Activated CD8-positive, alpha-beta memory T cell treated with anti-CD3 and anti-CD28 coated beads, Interleukin-2, amount 50 U/mL, for 4 hours (primary cell): Measurements from ENCODE around the gene SLC25A48.

Experiments
- DNase-seq: peaks from one replicate; pipeline ENCODE4 v3.0.0-alpha.2; 2020

Gene SLC25A48, protein sequence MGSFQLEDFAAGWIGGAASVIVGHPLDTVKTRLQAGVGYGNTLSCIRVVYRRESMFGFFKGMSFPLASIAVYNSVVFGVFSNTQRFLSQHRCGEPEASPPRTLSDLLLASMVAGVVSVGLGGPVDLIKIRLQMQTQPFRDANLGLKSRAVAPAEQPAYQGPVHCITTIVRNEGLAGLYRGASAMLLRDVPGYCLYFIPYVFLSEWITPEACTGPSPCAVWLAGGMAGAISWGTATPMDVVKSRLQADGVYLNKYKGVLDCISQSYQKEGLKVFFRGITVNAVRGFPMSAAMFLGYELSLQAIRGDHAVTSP

DNA sequence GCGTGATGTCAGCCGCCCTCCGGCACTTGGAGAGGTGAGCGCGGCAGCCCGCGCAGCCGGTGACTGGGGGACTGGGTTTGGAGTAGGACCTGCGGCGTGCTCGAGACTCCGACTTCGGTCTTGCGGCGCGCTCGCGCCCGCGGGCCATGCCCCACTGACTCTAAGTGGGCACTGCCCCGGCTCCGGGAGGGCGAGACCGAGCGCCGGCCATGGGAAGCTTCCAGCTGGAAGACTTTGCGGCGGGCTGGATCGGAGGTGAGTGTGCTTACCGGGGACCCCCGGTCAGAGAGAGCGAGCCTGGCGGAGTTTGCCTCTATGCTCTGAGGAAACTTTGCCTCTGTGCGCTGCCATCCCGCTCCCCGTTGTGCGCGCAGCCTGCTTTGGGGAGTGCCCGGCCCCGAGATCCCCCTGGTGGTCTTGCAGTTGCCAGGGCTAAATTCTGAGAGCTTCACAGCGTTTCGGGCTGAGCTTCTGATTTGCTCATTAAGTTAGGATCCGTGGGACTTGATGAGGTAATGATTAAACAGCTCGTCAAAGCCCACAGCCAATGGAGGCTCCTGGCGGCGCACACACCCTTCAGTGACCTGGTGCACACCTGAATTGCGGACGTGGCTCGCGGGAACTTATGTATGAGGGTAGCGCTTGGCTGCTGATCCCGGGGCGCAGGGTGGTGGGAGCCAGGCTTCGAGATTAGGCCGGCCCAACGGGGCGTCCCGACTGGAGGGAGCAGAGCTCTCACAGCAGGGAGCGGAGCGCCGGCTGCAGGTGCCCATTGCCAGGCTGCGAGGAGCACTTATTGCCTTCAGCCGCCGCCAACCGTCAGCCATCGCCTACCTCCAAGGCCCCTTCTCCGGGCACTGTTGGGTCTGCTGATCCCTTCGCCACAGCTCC, at the start of gene SLC25A48:
Gene SLC25A48, plus strand, starts transcription at position 25 of the 891 bp plus-strand sequence. Its CDS starts 185 bp downstream, at position 210.
- DNase-seq = no peak

GRCh38 chr5:135800656-135801055, 33.8 kb upstream of the SLC25A48 start:
- DNase-seq = no peak

- DNase-seq = no peak
Observed at GRCh38 chr5:135810188-135810943, 24.1 kb upstream of the SLC25A48 start.

DNA sequence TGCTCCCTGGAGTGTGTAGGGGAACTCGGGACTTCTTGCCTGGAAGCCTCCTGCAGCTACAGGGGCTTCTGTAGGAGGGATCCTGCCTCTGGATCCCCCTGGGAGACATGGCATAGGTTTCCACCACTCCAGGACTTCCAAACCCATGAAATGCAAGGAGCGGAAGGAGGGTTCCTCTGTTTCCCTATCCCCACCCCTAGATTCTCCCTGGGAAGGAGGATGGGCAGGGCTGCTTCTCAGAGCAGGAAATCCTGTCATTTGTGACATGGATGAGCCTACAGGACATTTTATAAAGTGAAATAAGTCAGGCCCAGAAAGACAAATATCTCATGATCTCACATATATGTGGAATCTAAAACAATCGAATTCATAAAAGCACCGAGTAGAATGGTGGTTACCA, 23.5 kb upstream of the SLC25A48 start:
- no peak for DNase-seq

DNA sequence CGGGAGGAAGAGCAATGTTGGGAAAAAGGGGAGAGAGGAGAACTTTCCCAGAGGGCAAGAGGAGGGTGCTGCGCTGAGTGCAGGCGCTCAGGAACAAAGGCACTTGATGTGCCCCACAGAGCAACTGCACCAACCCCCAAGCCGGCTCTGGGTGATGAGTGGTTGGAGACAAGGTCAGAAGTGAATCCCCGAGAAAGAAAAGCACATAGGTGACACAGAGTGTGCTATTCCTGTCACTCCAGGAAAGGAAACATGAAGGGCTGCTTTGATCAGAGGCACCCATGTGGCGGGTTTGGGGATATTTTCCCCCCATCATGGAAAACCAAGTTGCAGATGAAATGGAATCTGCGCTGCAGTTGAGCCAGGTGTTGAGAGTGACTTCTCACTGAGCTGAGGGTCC, 20.7 kb upstream of the SLC25A48 start:
- no peak for DNase-seq

DNA sequence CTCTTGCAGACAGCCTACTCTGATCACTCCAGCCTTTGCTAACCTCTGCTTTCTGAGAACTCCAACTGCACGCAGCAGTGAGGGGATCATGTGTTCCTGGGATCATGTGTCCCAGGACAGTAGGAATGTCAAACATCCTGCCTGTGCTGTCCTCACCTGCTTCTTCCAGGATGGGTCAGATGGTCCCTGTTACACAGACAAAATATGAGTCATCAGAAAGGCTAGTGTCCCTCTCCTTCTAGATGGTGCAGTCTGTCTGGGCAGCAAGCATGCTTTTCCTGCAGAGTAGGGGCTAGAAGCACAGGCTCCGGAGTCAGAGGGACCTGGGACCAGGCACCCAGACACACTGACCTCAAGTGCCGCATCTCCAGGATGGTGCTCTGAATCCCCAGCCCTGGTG, 20.1 kb upstream of the SLC25A48 start:
- DNase-seq = no peak

DNA sequence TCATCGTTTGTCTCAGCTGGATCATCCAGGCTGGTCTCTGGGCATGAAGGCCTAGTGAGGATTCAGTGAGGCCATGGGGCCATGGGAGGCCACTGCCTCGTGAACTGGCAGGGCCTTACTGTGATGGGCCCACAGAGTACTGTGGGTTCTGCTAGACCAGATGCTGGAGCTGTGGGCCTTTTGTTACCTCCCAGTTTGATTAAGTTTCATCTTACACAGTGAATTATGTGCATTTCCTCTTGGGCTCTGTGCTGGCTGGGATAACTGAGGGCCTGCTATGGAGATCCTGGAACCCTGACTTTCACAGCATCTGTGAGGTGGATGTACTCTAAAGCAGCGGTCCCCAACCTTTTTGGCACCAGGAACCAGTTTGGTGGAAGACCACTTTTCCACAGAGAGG, 19.7 kb upstream of the SLC25A48 start:
- no peak for DNase-seq

DNA sequence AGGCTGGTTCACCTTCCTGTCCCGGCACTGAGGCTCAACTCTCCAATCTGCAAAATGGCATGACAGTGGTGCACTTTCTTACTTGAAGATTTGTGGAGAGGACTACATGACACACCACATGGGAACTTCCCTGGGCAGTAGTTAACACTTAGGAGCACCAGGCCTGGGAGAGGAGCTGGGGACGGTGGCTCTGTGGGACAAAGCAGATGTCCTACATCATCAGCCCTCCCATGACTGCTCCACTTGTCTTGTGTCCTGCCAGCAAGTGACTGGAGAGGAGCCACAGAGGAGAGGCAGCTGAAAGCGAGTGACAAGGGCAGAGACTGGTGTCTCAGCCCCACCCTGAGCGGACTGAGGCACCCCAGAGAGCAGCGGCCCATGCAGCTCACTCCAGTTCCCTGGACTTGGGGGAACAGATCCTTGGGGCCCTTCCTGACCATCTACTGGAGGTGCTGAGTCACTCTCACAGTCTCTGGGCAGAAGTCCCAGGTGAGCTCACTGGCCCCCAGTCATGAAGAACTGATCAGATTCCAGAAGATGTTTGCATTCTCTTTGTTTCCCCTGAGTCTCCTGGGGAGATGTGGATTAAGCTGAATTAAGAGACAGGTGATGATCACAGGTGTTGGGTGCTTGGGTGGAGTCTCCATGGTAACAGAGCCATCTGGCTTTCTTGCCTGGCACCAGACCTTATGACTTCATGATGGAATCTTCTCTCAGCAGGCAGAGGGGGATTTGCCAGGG, 13.2 kb upstream of the SLC25A48 start:
- DNase-seq = no peak

- no peak for DNase-seq
Observed at GRCh38 chr5:135821802-135822201, 12.7 kb upstream of the SLC25A48 start.

GRCh38 chr5:135822286-135822685, 12.2 kb upstream of the SLC25A48 start:
- no peak for DNase-seq

DNA sequence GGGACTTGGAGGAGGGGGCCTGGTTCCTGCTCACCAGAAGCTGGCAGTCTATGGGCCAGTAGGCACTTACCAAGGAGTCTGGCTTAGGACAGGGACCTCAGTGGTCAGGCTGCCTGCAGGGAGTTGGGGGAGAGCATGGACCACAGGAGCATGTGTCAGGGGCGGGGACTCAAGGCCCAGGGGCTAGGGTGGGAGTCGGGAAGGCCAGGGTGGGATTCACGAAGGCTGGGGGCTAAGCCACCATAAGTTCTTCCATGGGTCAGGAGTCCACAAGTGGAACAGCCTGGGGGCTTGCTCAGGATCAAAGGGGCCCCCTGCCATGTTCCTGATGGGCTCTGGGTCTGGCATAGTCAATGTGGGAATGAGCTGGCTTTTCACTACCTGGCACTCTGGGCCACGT, 11.5 kb upstream of the SLC25A48 start:
- DNase-seq = no peak

- DNase-seq = no peak
Observed at GRCh38 chr5:135823881-135824280, 10.6 kb upstream of the SLC25A48 start.

DNA sequence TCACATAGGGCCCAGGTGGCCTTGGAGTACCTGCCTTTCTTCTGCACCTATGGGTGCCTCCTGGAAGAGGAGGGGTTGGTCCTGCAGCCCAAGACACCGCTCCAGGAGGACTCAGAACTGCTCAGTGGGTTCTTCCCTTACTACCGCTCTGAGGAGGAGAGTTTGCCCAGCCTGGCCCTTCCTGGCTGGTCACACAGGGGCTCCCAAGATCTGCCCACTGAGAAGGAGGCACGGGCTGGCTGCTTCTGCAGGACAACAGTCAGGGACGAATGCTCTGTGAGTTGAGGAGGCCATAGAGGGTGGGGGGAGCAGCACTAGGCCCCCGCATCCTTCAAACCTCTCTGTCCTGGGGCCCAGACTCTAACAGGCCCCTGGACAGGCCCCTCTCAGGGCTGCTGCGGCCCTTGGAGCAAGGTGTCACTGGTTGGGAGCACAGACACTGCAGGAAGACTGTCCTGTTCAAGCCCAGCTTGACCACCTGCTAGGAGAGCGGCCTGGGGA, 9.9 kb upstream of the SLC25A48 start:
- DNase-seq = no peak

- DNase-seq = no peak
Observed at GRCh38 chr5:135825373-135826220, 8.9 kb upstream of the SLC25A48 start.

DNA sequence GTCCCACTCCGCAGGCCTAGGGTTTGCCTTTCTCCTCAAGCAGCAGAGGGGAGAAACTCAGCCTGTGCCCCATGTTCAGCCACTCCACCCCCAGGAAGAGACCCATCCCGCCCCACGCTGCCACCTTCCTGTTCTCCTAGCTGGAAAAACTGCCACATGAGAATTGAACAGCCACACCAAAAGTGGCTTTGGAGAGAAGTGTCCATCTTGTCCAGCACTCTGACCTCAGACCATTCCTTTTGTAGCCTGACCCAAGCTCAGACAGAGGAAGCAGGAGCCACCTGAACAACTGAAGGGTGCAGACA, 8.3 kb upstream of the SLC25A48 start:
- no peak for DNase-seq

DNA sequence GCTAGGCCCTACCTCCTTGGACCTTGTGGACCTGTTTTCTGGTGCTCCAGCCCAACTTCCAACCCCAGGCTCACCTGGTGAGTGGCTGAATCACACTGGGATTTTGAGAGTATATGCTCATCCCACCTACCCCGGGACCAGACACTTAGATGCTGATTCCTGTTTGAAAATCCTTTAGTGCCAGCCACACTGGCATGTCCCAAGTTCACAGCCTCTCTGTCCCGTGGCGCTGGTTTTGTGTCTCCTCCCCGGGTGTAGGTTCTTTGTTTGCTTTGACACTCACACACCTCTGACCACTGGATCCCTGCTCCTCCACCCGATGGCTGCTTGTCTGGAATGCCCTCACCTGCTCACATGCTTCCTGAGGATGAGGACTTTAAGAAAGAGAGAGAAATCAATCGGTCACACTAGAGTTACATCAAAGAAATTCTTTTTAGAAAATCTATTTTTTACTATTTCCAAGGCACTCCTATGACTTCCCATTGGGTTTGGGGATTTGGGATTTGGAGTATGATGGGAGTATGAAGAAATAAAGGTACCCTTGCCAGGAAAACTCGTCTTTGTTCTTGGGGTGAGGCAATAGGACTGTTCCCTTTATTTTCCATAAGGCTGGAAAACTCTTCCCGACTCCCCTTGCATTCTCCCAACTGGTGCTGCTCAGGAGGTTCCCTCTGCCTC, 7.3 kb upstream of the SLC25A48 start:
- no peak for DNase-seq

DNA sequence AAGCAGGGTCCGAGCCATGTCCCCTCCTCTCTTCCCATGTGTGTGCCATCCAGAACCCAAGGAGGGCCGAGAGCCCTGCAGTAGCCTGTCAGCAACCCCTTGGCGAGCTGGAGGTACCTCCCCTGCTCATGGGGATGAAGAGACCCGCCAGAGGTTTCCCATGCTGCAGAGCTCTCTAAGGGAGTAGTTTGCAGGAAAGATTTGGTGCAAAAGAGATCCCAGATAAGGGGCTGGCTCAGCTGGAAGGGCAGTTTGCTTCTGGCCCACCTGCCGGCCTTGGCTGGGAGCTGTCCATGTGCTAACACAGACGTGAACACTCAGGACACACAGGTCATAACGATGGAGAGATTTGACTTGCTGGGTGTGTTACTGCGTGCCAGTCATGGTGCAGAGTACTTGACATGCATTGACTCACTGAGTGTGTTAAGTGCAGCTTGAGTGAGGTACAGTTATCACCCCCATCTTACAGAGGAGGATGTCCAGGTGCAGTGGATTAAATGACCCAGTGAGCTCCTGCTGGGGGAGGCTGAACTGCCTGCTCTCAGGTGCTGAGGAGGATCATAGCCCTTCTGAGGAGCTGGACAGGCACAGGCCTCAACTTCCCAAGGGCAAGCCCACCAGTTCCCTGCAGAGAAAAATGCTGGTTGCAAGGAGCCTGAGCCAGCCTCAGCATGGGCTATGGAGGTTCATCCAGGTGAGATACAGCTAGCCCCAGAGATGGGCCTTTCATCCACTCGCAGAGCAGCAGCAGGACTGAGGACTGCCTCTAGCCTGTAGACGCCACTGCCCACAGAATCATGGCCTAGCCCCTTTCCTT, 6.3 kb upstream of the SLC25A48 start:
- no peak for DNase-seq

- no peak for DNase-seq
Observed at GRCh38 chr5:135828782-135829127, 5.7 kb upstream of the SLC25A48 start.

DNA sequence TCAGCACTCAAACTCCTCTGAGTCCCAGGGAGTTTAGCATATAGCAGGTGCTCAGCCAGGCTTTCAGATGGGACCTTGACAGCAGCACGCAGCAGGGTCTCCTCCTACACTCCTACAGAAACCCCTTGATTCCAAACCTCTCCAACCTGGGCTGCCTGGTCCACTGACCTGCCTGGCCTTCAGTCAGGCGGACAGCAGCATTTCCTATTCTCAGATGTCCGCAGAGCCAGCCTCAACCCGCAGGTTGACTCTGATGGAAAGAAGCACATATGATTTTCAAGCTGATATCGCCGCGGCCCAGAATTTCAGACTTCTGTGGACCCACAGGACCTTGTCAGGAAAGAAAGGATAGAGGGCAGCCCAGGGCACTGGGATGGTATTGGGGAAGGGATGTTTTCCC, 5.3 kb upstream of the SLC25A48 start:
- DNase-seq = no peak

DNA sequence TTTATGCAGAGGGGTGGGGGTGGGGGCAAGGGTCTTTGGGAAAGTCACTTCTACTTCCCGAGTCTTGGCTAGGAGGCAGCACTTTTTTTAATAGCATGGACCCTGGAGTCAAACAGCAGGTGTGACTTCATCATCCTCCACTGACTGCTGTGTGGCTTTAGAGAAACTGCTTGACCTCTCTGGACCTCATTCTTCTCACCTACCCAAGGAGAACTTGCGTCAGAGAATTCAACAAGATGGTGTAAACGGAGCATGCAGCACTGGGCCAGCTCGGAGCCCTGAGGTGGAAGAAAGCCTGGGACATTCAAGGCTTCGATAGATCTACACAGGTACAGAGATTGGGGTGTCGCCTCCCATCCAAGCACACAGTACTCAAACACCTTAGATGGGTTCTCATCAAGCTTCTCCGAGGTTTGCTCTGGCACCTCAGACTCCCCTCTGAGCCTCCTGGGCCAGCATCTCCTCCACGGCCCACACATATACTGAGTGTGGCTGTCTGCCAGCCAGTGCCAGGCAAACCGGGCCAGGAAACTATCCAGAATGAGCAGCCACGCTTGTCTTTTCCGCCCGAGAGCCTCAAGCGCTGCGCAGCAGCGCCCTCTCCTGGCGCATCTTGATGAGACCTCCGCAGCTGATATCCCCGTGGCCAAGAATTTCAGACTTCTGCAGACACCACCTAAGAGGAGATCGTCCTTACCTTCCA, 4.6 kb upstream of the SLC25A48 start:
- DNase-seq = no peak
